ENCODE results near the gene DYNC1I2. TPM values are rescaled to one million over a fixed set of nuclear protein-coding genes. Genes with fewer than 3 reads are reported as not detected.

The DYNC1I2 gene
- total and polyA plus RNA-seq, 2 donors (not counting 3 experiments of a cell fraction or from before 2014, with no cell fraction given) = 131 to 138 TPM

- no peaks in the 10 kb centered on the region for H3K9me3 ChIP-seq (replicated peaks; ENCODE audit: control insufficient read depth, insufficient read depth, low read length)
- CTCF ChIA-PET = no interaction called here
- no peaks in the 10 kb centered on the region for H3K4me1 ChIP-seq (ENCODE audit: control insufficient read depth, extremely low read depth, insufficient read depth, low read length)
- no peaks in the 10 kb centered on the region for H3K36me3 ChIP-seq (ENCODE audit: control insufficient read depth in 2 of 2, extremely low read depth in 1 of 2, insufficient read depth in 2 of 2, low read length in 2 of 2)
- DNase-seq (ENCODE audit: low read depth, low spot score) (no peak), FAIRE-seq (no peak)
- H4K20me1 ChIP-seq (replicated peaks; ENCODE audit: control insufficient read depth, extremely low read depth, insufficient read depth, low read length) = no peaks in the 10 kb centered on the region
- no TSS peak for BruUV-seq (replicated peaks)
- H3K27ac ChIP-seq (ENCODE audit: insufficient read depth, low read depth, low read length) = no peak overlapping the region
- H3K4me2 ChIP-seq (ENCODE audit: insufficient read depth, low read length) = no peak overlapping the region
- H3K79me2 ChIP-seq (ENCODE audit: control insufficient read depth, insufficient read depth, low read length) = no peaks in the 10 kb centered on the region
- no peak overlapping the region for H3K4me3 ChIP-seq (replicated peaks in 1 of 3; ENCODE audit: insufficient read depth in 1 of 3, low read depth in 1 of 3, low read length in 3 of 3)
- H2AFZ ChIP-seq (ENCODE audit: low read depth, low read length) = no peak overlapping the region
- peaks cover 9 to 28% of the 10 kb centered on the region in 2 experiments for H3K27me3 ChIP-seq (ENCODE audit: control insufficient read depth in 2 of 2, insufficient read depth in 2 of 2, low read length in 2 of 2)
- H3K9me1 ChIP-seq (replicated peaks; ENCODE audit: control insufficient read depth, extremely low read depth, insufficient read depth, low read length) = no peaks in the 10 kb centered on the region
- TF ChIP-seq, protein P1, sequence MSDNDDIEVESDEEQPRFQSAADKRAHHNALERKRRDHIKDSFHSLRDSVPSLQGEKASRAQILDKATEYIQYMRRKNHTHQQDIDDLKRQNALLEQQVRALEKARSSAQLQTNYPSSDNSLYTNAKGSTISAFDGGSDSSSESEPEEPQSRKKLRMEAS (IDR thresholded peaks at IDR 0.05; ENCODE audit: insufficient read depth, insufficient read length) = no peak
- TF ChIP-seq CTCF (IDR thresholded peaks at IDR 0.05; ENCODE audit: extremely low read depth in 1 of 2, insufficient read depth in 1 of 2, low read depth in 1 of 2, low read length in 2 of 2) = no peak
- no peak for TF ChIP-seq JUN (IDR thresholded peaks at IDR 0.05; ENCODE audit: borderline replicate concordance, insufficient read depth, insufficient read length, low read depth)
- TF ChIP-seq EZH2 (IDR thresholded peaks at IDR 0.05; ENCODE audit: borderline replicate concordance, low read depth, low read length, severe bottlenecking) = no peak
- no peak for TF ChIP-seq GATA2 (IDR thresholded peaks at IDR 0.05; ENCODE audit: insufficient read depth, insufficient read length, low read depth, low read length)
- no peak overlapping the region for H3K9ac ChIP-seq (replicated peaks; ENCODE audit: extremely low read depth, insufficient read depth, low read length)
- dilution Hi-C loops (cut with MboI; ENCODE audit: extremely low pct_ligation_motif_present, low sequenced_read_pairs) (no loop called here), intact Hi-C loops (cut with micrococcal nuclease) (no loop called here)
- POLR2A ChIA-PET = interaction anchor here (0.6 kb wide), 1 partner anchor 242 kb away, joined by 3 read pairs; the partner anchor contains the start of gene SLC25A12
Observed at GRCh38 chr2:171651667-171652415, 35.4 kb upstream of the DYNC1I2 start.
